Endometrial microvascular endothelial cells (primary cell): ENCODE measurements around the gene ELFN2. TPM values are rescaled to one million over a fixed set of nuclear protein-coding genes. Genes with fewer than 3 reads are reported as not detected.

ENCODE experiments used
- in situ Hi-C: cut with HindIII; loops from 2 replicates; pipeline ENCODE4 v1.10.0; 2017; ENCODE audit warnings: low sequenced_read_pairs, low pct_unique_long_range_greater_than_20kb; ENCODE audit errors: inconsistent ontology term
- total RNA-seq: library from RNA; depleted of rRNA; stranded (reverse); fragments of >200 nt; gene quantifications from one replicate; pipeline ENCODE4 v1.2.3, GENCODE V29; 2015; ENCODE audit errors: inconsistent ontology term

ELFN2 gene
- total RNA-seq, 1 donor from 2014 or later = 4.3 TPM

DNA sequence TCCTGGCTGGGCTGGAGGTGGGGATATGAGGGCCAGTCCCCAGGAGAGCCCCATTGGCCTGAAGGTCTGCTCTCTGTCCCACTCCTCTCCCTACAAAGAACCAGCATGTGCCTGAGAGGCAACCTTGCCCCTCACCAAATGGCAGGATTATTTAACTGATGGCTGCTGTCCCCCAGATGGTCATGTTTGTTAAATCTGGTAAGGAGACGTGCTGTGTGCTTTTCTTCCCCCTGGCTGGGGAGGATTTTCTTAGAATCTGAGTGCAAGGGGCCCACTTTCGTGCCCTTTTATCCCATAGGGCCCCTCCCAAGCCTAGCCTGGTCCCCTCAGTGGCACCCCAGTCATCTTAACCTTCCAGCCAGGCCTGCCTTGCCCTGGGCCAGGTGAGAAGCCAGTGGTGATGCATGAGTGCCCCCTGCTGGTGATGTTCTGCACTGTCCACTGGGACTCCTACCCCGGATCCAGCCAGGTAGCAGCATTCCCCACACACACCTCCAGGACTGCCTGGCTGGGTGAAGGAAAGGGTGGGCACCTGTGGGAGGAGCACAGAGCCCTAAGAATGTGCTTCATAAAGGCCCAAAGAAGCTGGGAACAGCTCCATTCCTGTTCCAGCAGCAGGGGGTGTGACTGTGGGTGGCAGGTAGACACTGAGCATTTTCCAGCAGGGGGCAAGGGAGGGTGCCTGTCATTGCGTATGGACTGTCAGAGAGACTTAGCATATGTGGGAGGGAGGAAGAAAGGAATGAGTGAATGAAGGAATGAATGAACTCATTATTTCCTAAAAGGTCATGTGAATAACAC, 30.0 kb upstream of the ELFN2 start:
- in situ Hi-C loops = no loop called here

DNA sequence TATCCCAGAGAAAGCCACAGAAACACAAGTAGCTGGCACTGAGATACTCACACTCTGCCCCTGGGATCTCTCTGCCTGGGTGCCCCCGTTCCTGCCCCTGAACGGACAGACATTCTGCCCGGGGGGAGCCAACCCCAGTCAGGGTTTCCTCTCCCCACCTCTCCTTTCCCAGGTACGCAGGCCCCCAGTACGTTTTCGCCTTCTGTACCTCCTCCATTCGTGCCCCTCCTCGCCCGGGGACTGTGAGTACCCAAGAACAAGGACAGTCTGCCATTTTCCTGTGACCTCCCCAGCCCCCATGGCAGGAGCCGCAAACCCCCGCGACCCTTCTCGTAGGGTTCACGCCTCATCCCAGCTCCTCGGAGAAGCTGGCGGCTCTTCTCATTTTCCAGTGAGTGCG, 29.1 kb upstream of the ELFN2 start:
- in situ Hi-C loops = no loop called here

DNA sequence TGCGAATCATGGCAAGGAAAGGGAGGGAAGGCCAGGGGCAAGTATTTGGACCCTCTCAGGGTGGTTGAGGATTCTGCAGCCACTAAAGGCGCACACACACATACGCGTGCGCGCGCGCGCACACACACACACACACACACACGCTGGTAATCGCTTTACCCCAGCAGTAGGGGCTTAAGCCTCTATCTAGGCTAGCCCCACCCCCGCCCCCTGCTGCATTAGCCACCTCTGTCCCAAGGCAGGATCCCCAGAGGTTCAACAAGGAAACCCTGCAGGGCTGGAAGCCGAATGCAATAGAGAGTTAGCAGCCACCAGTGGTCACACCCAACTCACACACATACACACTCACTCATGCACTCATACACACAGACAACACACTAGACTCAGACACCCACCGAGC, 28.6 kb upstream of the ELFN2 start:
- in situ Hi-C loops = no loop called here

DNA sequence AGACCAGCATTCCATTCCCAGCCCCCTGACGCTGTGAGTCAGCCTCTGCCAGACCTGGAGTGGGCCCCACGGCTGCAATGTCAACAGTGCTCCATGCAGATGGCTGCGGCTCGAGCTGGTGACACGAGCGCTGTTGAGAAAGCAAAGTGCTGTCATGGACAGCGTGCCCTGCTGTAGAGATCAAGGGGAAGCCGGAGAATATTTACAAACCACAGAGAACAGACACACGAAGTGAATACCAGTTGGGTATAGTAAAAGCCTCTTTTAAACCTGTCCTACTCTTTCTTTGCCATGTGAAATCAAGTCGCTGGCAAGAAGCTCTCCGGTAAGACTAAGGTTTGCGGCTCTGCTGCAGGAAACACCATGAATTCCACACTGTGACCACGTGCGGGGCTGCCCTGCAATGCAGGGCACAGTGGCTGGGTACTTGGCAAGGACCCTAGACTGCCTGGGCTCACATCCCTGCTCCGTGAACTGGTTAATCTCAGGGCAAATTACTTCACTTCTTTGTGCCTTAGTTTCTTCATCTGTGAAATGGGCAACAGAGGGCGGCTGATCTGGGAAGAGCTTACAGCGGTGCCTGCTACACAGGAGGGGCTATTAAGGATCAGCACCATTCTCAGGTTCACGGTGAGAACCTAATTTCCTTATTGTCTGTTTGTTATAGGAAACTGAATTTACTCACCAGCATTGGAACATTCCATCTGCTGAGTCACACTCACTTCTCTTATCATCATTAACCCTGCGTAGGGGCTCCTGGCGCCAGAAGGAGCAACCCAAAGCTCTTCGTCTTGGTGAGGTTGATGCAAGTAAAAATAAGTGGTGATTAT, 27.8 kb upstream of the ELFN2 start:
- in situ Hi-C loops = no loop called here

DNA sequence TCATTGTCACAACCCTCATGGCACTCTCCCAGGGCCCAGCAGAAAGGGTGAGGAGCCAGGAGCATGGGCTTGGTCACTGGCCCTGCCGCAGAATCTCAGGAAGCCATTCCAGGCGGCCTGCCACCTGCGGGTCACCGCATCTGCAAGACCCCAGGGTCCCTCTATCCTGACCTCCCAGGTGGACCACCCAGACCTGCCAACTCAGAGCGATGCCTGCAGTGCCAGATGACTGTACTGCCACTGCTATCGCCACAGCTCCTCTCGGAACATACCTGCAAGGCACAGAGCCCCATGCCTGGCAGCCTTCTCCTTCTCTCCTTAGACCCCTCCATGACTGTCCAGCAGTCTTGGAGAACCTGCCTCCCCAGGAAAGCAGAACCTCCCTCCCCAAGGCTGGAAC, 26.4 kb upstream of the ELFN2 start:
- in situ Hi-C loops = no loop called here

DNA sequence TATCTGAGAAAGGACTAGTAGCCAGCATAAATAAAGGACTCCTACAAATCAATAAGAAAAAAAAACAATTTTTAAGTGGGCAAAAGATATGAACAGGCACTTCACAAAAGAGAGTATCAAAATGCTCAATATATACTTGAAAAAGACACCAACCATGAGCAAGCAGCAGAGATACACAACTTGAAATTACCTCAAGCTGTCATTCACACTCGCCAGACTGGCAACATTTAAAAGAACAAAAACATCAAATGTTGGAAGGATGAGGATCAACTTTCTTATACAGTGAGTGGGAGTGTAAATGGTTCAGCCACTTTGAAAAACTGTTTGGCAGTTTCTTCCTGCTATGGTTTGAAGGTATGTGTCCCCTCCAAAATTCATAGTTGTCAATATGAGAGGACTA, 23.9 kb upstream of the ELFN2 start:
- in situ Hi-C loops = no loop called here

DNA sequence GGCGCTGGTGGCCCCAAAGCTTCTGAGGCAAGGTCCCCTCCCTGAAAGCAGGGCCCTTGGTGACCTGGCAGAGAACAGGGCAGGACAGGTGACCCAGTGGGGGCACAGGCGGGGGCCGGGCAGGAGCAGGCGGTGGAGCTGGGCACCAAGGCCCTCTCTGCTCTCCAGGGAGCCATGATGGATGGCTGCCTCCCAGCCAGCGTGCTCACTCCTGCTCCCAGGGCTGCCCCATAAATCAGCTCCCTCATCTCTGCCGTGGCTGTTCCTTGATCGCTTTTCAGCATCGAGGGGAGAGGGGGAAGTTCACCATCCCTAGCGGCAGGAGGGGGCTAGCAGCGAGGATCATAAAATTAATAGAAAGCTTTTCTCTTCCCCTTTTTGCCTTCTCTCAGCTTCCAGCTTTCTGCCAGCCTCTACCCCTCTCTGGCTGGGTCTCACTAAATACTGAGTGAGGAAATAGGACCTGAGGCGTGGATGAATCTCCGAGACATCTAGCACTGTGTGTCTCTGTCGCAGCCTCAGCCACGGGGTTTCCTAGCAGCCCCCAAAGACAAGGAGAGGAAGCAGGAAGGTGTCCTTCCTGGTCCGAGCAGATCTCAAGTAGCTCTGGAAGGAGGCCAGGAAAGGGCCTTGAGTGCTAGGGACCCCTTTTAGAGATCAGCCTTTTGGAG, 22.2 kb upstream of the ELFN2 start:
- in situ Hi-C loops = no loop called here

DNA sequence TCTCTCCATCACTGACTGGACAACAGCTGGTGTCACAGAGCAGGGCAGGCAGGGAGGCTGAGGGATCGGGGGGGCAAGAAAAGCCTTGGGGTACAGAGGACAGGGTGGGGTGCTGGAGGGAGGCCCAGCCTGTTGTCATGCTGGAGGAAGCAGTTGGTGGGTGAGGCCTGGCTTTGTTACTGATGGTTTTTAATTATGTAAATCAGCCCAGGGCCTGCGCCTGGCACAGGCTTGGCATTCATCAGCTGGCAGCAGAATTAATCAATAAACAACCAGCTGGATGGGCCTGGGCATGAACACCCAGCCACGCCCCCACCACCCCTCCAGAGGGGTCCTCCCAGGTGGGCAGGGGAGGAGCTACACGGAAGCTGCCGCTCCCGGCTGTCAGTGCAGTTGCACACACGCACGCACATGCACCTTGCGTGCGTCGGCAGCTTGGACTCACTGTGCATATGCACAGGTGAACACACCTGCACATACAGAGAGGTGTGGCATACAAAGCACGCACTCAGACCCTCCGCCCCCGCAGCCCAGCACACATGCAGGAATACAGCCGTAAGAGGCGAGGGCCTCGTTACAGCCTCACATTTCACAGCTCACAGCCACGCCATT, 21.3 kb upstream of the ELFN2 start:
- in situ Hi-C loops = no loop called here

DNA sequence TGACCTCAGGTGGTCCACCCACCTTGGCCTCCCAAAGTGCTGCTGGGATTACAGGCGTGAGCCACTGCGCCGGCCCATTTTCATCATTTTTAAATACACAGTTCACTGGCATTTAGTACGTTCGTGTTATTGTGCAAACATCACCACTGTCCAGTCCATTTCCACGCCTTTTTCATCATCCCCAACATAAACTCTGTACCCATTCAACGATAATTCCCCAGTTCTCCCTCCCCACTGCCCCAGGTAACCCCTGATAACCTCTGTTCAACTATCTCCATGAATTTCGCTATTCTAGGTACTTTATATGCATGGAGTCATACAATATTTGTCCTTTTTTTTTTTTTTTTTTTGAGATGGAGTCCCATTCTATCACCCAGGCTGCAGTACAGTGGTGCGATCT, 18.2 kb upstream of the ELFN2 start:
- in situ Hi-C loops = no loop called here

DNA sequence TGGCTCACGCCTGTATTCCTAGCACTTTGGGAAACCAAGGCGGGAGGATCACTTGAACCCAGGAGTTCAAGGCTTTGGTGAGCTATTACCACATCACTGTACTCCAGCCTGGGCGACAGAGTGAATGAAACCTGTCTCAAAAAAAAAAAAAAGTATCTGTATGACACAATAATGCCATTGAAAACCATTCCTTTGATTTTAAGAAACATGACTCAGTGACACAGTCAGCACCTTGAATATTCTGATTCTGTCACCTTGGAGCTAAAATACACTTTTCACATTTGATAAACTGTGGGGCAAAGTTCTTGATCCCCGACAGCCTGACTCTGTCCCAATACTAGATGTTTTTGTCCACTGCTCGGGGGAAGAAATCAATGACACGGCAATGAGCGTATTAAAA, 16.7 kb upstream of the ELFN2 start:
- in situ Hi-C loops = no loop called here

DNA sequence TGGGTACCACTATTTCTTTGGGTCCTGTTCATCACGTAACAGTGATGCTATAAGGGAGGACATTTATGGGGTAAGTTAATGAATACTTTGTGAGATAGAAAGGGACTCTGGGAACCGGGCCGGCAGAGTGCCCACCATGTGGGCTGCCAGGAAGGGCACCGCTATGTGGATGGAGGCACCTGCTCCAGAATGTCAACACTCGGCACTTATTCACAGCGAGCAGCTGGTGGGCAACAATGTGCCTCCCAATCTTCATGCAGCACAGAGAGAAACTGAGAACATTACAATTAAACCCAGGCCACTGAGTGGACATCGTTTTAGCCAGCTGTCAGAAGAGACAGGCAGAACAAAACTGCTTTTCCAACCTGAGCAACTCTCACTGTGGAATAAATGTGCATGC, 15.8 kb upstream of the ELFN2 start:
- in situ Hi-C loops = no loop called here

DNA sequence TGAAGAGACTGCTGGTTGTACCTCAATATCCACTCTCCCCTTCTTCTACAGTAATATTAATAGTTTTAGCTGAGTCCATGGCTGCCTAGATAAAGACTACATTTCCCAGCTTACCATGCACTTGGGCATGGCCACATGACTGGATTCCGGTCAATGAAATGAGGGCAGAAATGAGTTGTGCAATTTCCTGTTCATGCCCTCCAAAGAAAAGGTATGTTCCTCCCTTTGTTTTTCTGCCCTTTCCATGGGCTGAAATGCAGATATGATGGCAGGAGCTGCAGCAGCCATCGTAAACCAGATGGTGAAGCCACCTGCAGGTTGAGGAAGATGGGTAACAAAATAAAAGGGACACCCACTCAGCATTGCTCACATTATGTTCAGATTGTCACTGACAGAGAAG, 15.3 kb upstream of the ELFN2 start:
- in situ Hi-C loops = no loop called here

DNA sequence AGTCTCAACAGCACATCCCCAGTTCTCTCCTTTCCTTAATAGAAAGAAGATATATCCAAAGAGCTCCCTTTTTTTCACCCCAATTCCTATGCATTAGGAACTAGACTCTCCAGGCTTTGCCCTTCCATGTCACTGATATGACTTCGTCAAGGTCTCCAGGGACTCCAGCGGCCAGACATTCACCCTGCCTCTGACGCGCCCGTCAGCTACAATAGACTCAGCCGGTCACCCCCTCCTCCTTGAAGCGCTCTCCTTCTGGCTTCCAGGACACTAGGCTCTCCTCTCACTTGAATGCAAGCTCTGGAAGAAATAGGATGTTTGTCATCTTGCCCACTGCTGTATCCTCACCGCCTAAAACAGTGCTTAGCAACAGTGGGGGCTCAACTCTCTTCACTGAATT, 14.9 kb upstream of the ELFN2 start:
- in situ Hi-C loops = no loop called here

DNA sequence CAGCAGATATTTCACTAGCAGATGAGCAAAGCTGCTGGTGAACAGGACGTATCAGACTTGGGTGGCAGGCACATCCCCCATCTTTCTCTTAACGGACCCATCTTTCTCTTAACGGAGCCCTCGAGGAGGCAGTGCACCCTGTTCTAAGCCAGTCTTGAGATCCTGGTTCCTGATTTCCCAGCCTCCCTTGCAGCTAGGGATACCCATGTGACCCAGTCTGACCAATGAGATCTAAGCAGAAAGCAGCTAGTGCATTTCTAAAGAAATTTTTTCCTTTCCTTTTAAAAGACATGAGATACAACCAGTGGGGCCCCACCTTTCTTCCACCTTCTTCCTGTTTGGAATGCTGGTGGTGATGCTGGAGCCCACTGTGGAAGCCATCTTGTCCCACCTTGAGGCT, 13.6 kb upstream of the ELFN2 start:
- in situ Hi-C loops = no loop called here

DNA sequence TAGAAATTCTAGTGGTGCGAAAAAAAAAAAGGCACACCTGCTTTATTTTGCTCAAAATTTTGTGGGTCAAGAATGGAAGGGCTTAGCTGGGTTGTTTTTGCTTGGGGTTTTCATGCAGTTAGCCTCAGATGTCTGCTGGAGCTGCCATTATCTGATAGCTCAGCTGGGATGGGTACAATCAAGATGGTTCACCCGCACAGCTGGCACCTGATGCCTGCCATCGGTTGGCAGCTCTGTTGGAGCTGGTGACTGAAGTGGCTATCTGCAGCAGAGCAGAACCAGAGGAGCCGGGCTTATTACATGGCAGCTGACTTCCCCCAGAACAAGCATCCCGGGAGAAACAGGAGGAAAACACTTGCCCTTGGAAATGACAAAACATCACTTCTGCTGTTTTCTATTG, 12.1 kb upstream of the ELFN2 start:
- in situ Hi-C loops = no loop called here

DNA sequence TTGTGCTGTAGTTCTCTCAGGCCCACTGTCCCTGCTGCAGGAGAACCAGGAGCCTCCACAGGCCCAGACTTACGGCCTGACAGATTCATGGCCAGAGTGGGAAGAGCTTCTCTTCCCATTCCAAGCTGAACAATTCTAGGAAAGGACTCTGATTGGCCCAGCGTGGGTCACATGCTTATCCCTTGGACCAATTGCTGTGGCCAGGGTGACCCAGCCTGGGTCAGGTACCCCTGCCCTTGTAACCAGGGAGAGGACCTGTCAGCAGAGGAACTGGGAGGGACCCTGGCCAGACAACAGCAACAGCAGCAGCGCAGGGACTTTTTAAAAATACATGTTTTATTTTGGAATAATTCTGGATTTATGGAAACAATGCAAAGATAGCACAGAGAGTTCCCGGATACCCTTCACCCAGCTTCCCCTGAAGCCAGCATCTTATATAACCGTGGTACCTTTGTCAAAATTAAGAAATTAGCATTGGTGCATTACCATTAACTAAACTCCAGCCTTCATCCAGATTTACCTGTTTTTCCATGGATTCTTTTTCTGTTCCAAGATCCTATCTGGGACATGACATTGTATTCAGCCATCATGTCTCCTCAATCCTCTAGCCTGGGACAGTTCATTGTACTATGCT, 8.8 kb upstream of the ELFN2 start:
- in situ Hi-C loops = no loop called here

DNA sequence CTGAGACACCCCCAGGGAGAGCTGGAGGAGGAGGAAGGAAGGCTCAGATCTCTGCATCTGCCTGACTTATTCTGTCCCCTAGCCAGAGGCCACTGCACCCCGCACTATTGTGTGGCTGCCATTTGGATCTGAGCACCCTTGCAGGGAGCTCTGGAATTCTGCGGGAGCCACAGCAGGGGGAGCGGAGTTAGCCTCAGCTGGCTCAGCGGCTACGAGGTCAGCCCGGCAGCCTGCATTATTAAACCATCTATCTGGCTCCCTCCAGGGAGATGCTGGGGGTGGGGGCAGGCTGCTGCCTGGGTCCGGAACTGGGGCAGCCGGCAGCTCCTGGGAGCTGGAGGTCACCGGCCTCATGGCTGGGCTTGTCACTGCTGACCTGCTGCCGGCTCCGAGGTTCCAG, 6.5 kb upstream of the ELFN2 start:
- in situ Hi-C loops = no loop called here

DNA sequence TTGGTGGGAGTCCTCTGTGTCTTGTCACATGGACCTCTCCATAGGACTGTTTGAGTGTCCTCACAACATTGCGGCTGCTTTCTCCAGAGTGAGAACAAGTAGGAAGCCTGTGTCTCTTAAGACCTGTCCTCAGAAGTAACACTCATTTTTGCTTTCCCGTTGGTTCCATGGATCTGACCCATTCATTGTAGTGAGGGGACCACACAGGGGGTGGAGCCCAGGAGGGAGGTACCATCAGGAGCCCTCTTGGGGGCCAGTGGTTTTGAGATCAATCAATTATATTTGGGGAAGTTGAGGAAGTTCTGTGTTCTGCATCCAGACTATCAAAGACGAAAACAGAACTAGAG, 5.4 kb upstream of the ELFN2 start:
- in situ Hi-C loops = no loop called here
